ENCODE measurements around the gene TYRP1.

TYRP1 gene

GRCh38 chr9:12697719-12698118 lies 4.5 kb downstream of the TYRP1 start:
- DNase-seq (ENCODE audit: low spot score) = no peak

GRCh38 chr9:12698266-12698665 lies 5.1 kb downstream of the TYRP1 start:
- DNase-seq (ENCODE audit: low spot score) = peak; percentile 9

GRCh38 chr9:12698986-12699385 lies 5.8 kb downstream of the TYRP1 start:
- no peak for DNase-seq (ENCODE audit: low spot score)

GRCh38 chr9:12699529-12699928 lies 6.3 kb downstream of the TYRP1 start:
- no peak for DNase-seq (ENCODE audit: low spot score)

GRCh38 chr9:12701126-12701525 lies 7.9 kb downstream of the TYRP1 start:
- DNase-seq (ENCODE audit: low spot score) = no peak

GRCh38 chr9:12702160-12702758 lies 9.1 kb downstream of the TYRP1 start:
- peak; percentile 40 for DNase-seq (ENCODE audit: low spot score)

GRCh38 chr9:12703996-12704395 lies 10.8 kb downstream of the TYRP1 start:
- DNase-seq (ENCODE audit: low spot score) = no peak

GRCh38 chr9:12705738-12706391 lies 12.7 kb downstream of the TYRP1 start:
- DNase-seq (ENCODE audit: low spot score) = no peak

GRCh38 chr9:12708562-12709298 lies 15.5 kb downstream of the TYRP1 start:
- DNase-seq (ENCODE audit: low spot score) = peak; percentile 77

- no peak for DNase-seq (ENCODE audit: low spot score)
Observed at GRCh38 chr9:12712532-12712931, 19.3 kb downstream of the TYRP1 start.

GRCh38 chr9:12715268-12715667 lies 22.1 kb downstream of the TYRP1 start:
- no peak for DNase-seq (ENCODE audit: low spot score)

- DNase-seq (ENCODE audit: low spot score) = no peak
Observed at GRCh38 chr9:12716823-12717600, 23.8 kb downstream of the TYRP1 start.

GRCh38 chr9:12717907-12718306 lies 24.7 kb downstream of the TYRP1 start:
- DNase-seq (ENCODE audit: low spot score) = no peak

GRCh38 chr9:12718482-12719026 lies 25.4 kb downstream of the TYRP1 start:
- peak; percentile 16 for DNase-seq (ENCODE audit: low spot score)

- peak; percentile 16 for DNase-seq (ENCODE audit: low spot score)
Observed at GRCh38 chr9:12719431-12719830, 26.2 kb downstream of the TYRP1 start.

- DNase-seq (ENCODE audit: low spot score) = no peak
Observed at GRCh38 chr9:12720551-12720950, 27.4 kb downstream of the TYRP1 start.

GRCh38 chr9:12722131-12722530 lies 28.9 kb downstream of the TYRP1 start:
- no peak for DNase-seq (ENCODE audit: low spot score)

GRCh38 chr9:12723409-12724028 lies 30.3 kb downstream of the TYRP1 start:
- no peak for DNase-seq (ENCODE audit: low spot score)

GRCh38 chr9:12726795-12727194 lies 33.6 kb downstream of the TYRP1 start:
- no peak for DNase-seq (ENCODE audit: low spot score)

- DNase-seq (ENCODE audit: low spot score) = peak; percentile 74
Observed at GRCh38 chr9:12730198-12730597, 37.0 kb downstream of the TYRP1 start.

GRCh38 chr9:12730927-12731326 lies 37.7 kb downstream of the TYRP1 start:
- DNase-seq (ENCODE audit: low spot score) = no peak
